ENCODE data around the gene TMEM120B.
"Not testable (repeated sequence)": the region's sequence is repeated elsewhere in the genome, so short reads cannot be mapped to it uniquely, and the experiment has no call there.

TMEM120B gene

DNA sequence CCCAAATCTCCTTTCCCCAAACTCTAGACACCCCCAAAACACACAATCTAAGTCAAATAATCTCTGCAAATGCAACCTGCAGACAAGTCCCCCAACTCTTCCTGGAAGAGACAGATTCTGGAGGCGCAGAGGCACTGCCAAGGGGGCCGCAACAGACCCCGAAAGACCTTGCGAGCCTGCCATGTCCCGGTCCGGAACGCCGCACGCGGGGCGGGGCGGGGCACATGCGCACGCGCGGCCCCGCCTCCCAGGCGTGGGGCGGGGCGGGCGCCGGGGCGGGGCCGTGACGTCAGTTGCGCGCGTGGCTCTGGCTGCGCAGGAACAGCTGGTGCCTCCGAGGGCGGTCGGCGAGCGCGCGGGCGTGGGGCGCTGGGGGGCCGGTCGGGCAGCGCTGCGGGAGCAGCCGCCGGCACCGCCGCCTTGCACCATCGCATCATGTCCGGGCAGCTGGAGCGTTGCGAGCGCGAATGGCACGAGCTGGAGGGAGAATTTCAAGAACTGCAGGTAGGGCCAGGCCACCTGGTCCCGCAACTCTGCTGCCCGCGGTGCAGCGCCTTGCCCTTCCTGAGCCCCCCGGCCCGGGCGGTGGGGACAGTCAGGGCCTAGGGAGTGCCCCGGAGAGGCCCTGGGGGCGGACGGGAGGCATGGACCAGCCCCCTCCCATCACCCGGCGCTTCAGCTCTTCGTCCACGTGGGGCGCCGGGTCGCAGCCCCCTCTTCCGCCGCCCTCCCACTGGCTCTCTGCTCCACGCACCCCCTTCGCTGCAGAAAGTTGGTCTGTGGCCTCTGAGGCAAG, at the start of gene TMEM120B:
TMEM120B (plus strand) TSS at position 292 of the 796 bp plus-strand sequence; CDS start at position 436, 144 bp downstream.
- in situ Hi-C loops (cut with MboI; ENCODE audit: low sequenced_read_pairs, unreplicated experiment), result no loop called here
- TF ChIP-seq, protein P1, sequence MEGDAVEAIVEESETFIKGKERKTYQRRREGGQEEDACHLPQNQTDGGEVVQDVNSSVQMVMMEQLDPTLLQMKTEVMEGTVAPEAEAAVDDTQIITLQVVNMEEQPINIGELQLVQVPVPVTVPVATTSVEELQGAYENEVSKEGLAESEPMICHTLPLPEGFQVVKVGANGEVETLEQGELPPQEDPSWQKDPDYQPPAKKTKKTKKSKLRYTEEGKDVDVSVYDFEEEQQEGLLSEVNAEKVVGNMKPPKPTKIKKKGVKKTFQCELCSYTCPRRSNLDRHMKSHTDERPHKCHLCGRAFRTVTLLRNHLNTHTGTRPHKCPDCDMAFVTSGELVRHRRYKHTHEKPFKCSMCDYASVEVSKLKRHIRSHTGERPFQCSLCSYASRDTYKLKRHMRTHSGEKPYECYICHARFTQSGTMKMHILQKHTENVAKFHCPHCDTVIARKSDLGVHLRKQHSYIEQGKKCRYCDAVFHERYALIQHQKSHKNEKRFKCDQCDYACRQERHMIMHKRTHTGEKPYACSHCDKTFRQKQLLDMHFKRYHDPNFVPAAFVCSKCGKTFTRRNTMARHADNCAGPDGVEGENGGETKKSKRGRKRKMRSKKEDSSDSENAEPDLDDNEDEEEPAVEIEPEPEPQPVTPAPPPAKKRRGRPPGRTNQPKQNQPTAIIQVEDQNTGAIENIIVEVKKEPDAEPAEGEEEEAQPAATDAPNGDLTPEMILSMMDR (IDR thresholded peaks at IDR 0.05; ENCODE audit: borderline replicate concordance, control extremely low read depth, extremely low read depth, insufficient read depth, missing control alignments), result no peak

DNA sequence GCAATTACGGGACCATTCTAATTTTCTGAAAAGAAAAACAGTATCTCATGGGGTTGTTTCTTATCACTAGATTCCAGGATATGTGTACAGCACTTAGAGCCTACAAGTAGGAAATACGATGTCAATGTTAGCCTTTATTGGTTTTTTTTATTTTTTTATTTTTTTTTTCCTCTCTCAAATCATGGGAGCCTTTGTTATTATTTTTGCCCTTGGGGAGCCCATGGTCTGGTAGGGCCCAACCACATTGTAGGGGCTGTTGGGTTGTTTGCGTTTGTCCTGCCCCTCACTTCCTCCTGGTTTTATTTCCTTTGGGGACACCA, 49.0 kb upstream of the TMEM120B start:
- in situ Hi-C loops (cut with MboI; ENCODE audit: low sequenced_read_pairs, unreplicated experiment), result no loop called here
- TF ChIP-seq, protein P1 (IDR thresholded peaks at IDR 0.05; ENCODE audit: borderline replicate concordance, control extremely low read depth, extremely low read depth, insufficient read depth, missing control alignments), result no peak
- DNase-seq (ENCODE audit: low spot score), result no peak

More for the DNA sequence above, at the start of gene TMEM120B:
- peak; percentile 96 for DNase-seq (ENCODE audit: low spot score)

DNA sequence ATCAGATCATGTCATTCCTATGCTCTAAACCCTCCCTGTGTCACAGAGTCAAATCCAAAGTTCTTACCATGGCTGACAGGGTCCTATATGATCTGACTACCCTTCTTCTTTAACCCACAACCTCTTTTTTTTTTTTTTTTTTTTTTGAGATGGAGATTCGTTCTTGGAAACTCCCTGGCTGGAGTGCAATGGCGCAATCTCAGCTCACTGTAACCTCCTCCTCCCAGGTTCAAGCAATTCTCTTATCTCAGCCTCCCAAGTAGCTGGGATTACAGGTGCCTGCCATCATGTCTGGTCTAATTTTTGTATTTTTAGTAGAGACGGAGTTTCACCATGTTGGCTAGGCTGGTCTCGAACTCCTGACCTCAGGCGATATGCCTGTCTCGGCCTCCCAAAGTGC, 45.7 kb upstream of the TMEM120B start:
- DNase-seq (ENCODE audit: low spot score); in situ Hi-C loops (cut with MboI; ENCODE audit: low sequenced_read_pairs, unreplicated experiment): not testable (repeated sequence)

DNA sequence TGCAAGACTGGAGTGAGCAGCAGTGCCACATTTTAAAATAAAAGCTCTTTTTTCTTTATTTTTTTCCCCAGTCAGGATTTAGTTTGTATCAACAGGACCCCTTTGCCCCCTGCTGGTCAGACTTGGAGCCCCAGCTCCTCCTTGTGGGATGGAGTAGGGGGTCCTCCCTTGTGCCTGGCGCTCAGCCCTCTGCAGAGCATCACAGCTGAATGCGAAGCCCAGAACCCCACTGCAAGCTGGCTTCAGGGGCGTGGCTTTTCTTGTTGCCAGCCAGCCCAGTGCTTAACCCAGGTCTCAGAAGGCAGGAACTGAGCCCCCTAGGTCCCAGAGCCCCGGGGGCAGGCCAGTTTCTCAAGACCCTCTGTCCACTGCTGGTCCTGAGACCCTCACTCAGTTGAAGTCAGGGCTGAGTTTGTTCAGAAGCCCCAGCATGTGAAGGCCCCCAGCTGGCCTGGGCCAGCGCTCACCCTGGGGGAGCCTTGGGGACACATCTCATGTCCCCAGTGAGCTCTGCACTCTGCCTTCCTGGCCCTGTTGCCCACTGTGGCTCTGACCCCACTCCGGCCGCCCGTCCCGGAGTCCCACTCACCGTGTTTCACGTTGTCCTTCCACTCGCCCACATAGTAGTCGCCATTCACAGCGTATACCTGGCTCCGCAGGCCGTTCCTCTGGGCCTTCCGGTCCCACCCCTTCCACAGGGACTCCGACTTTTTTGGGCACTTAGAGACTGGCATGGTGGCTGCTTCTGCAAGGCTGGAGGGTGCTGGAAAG, 43.6 kb upstream of the TMEM120B start:
- peak; percentile 49 for DNase-seq (ENCODE audit: low spot score)
- TF ChIP-seq, protein P1 (IDR thresholded peaks at IDR 0.05; ENCODE audit: borderline replicate concordance, control extremely low read depth, extremely low read depth, insufficient read depth, missing control alignments), result peak; percentile 33
- in situ Hi-C loops (cut with MboI; ENCODE audit: low sequenced_read_pairs, unreplicated experiment), result no loop called here

DNA sequence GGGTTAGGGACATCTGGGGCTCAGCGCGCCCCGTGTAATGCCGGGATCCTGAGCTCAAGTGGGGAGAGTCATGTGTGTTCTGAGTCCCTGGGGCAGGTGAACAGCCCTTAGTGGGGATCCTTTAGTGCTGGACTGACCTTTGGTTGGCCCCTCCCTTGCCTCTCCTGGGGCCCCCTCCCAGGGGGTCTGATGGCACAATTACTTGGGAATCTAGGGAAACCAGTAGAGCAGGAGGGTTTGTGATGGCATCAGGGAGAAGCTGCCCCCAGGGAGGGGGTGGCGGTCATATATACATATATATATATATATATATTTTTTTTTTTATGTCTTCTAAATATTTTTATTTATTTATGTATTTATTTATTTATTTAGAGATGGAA, 43.0 kb upstream of the TMEM120B start, which contains the start of gene MORN3:
MORN3 (minus strand) TSS at position 134 of the 380 bp plus-strand sequence. CDS start 171 bp downstream, outside the sequence.
- in situ Hi-C loops (cut with MboI; ENCODE audit: low sequenced_read_pairs, unreplicated experiment), result no loop called here
- no peak for DNase-seq (ENCODE audit: low spot score)

DNA sequence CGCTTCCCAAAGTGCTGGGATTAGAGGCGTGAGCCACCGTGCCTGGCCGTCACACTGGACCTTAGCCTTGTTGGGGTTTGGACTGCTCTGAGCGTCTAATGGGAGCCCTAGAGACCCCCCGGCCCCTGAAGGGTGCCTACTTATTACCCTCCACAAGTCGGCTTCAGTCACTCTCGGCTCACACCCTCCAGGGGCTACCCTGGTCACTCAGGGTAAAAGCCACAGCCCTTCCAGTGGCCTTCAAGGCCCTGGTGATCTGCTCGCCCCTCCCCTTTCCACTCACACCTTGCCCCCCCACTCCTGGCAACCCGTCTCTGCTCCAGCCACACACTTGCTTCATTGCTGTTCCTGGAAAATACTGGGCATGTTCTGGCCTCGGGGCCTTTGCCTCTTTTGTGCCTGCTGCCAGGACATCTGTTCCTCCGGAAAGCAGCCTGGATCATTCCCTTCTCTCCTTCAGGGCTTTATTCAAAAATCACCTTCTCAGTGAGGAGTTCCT, 39.5 kb upstream of the TMEM120B start:
- in situ Hi-C loops (cut with MboI; ENCODE audit: low sequenced_read_pairs, unreplicated experiment), result loop anchor here (10.0 kb wide), 1 partner anchor 178 kb away; no protein-coding TSS in a partner anchor
- TF ChIP-seq, protein P1 (IDR thresholded peaks at IDR 0.05; ENCODE audit: borderline replicate concordance, control extremely low read depth, extremely low read depth, insufficient read depth, missing control alignments), result no peak

More for the DNA sequence above, 43.0 kb upstream of the TMEM120B start, which contains the start of gene MORN3:
- TF ChIP-seq, protein P1 (IDR thresholded peaks at IDR 0.05; ENCODE audit: borderline replicate concordance, control extremely low read depth, extremely low read depth, insufficient read depth, missing control alignments), result no peak

More for the DNA sequence above, 39.5 kb upstream of the TMEM120B start:
- no peak for DNase-seq (ENCODE audit: low spot score)

All from GM13976 (cell line).